ENCODE results near the gene CCDC106. TPM values are rescaled to one million over a fixed set of nuclear protein-coding genes. Genes with fewer than 3 reads are reported as not detected.
A peak's percentile ranks its signal among the peaks of the same experiment; 100 is the strongest.

Gene CCDC106
- total and polyA plus RNA-seq, 2 of the 4 experiments (the other 2 are of a cell fraction) = 2.3 to 13.6 TPM

- H2AK5ac ChIP-seq (ENCODE audit: low read depth, low read length) = peak overlapping the region; percentile 94; the same call in 1 of the 2 replicates
- DNase-seq = no peak
- no peaks in the 10 kb centered on the region for H3K27me3 ChIP-seq (ENCODE audit: control insufficient read depth, insufficient read depth, low read length)
- no peak overlapping the region for H3K56ac ChIP-seq (ENCODE audit: extremely low read depth, insufficient read depth, low read length)
- H3K14ac ChIP-seq (replicated peaks; ENCODE audit: low read depth, low read length) = 0 out of 2 replicates have a peak overlapping the region, but pooled peaks have one; percentile 65
- H4K20me1 ChIP-seq (ENCODE audit: insufficient read depth, low read length) = peaks cover 28% of the 10 kb centered on the region
- H2BK20ac ChIP-seq (ENCODE audit: low read depth, low read length) = no peak overlapping the region
- H3K9me1 ChIP-seq (ENCODE audit: insufficient read depth, low read length) = peaks cover 7% of the 10 kb centered on the region; the same call in 1 of the 2 replicates
- no peak overlapping the region for H3K4me3 ChIP-seq (ENCODE audit: insufficient read depth, low read depth, low read length)
- ChIA-PET POLR2A (ENCODE audit: unreplicated experiment) (interaction anchor here (1.1 kb wide), 1 partner anchor 31 kb away, joined by 4 read pairs; no protein-coding TSS in a partner anchor), CTCF (interaction anchor here (0.6 to 2.3 kb wide), 8 partner anchors 12 to 246 kb away, joined by 3 to 11 read pairs (median 6); partner anchors contain the start of genes U2AF2 and ZNF784)
- peaks cover 17% of the 10 kb centered on the region for H3K36me3 ChIP-seq (ENCODE audit: control insufficient read depth, insufficient read depth, low read length)
- ATAC-seq (ENCODE audit: low read depth) = no peak
- H3K4me1 ChIP-seq (ENCODE audit: control insufficient read depth, insufficient read depth, low read length) = peaks cover 5% of the 10 kb centered on the region; the same call in 1 of the 2 replicates
- no peak overlapping the region for H2BK120ac ChIP-seq (ENCODE audit: low read depth, low read length)
- no TSS peak for BruUV-seq (replicated peaks)
- H4K91ac ChIP-seq (ENCODE audit: insufficient read depth, low read depth, low read length) = no peak overlapping the region; the same call in 1 of the 2 replicates
- no peak overlapping the region for H3K18ac ChIP-seq (ENCODE audit: low read depth, low read length)
- H2AK9ac ChIP-seq (replicated peaks; ENCODE audit: low read depth, low read length, poor library complexity) = peak overlapping the region; percentile 75
- peak overlapping the region; percentile 81 for H3K9ac ChIP-seq (ENCODE audit: low read depth, low read length)
- peaks cover 37 to 63% of the 10 kb centered on the region in 2 experiments for H3K79me1 ChIP-seq (ENCODE audit: low read depth in 1 of 2, low read length in 2 of 2)
- intact Hi-C loops (cut with micrococcal nuclease) (loop anchor here (1.0 to 2.0 kb wide), 2 partner anchors 90 to 146 kb away; partner anchors contain the start of gene ISOC2), in situ Hi-C loops (cut with MboI; ENCODE audit: low sequenced_read_pairs) (loop anchor here (5.0 kb wide), 1 partner anchor 90 kb away; no protein-coding TSS in a partner anchor), dilution Hi-C loops (cut with HindIII; ENCODE audit: low sequenced_read_pairs, unreplicated experiment) (no loop called here)
- H3K23ac ChIP-seq (ENCODE audit: low read depth, low read length) = peak overlapping the region; percentile 75; the same call in 1 of the 2 replicates
- no peak for TF ChIP-seq CTCF (conservative IDR thresholded peaks at IDR 0.05; ENCODE audit: low read depth, low read length)
- TF ChIP-seq ELK1 (IDR thresholded peaks at IDR 0.05; ENCODE audit: borderline replicate concordance, low read depth, low read length) = no peak
- TF ChIP-seq SMC3 (IDR thresholded peaks at IDR 0.05; ENCODE audit: low read depth, low read length) = no peak
- TF ChIP-seq RAD21 (IDR thresholded peaks at IDR 0.05; ENCODE audit: low read length) = no peak
- TF ChIP-seq BHLHE40 (IDR thresholded peaks at IDR 0.05; ENCODE audit: low read depth, low read length) = no peak
- TF ChIP-seq MAZ (IDR thresholded peaks at IDR 0.05; ENCODE audit: borderline replicate concordance, low read depth, low read length) = no peak
- TF ChIP-seq MXI1 (IDR thresholded peaks at IDR 0.05; ENCODE audit: borderline replicate concordance, low read depth, low read length) = no peak
- TF ChIP-seq RCOR1 (IDR thresholded peaks at IDR 0.05; ENCODE audit: insufficient replicate concordance, low read length) = no peak
- TF ChIP-seq POLR2A (IDR thresholded peaks at IDR 0.05; ENCODE audit: low read depth, low read length) = no peak
- TF ChIP-seq RFX5 (IDR thresholded peaks at IDR 0.05; ENCODE audit: low read depth, low read length) = no peak
- TF ChIP-seq MAFK (IDR thresholded peaks at IDR 0.05; ENCODE audit: low read depth, low read length) = no peak
- TF ChIP-seq CEBPB (IDR thresholded peaks at IDR 0.05; ENCODE audit: low read depth, low read length) = no peak
- H3K9me3 ChIP-seq (ENCODE audit: control insufficient read depth, insufficient read depth, low read length) = peaks cover 5% of the 10 kb centered on the region; the same call in 1 of the 2 replicates
- no peak overlapping the region for H3K27ac ChIP-seq (ENCODE audit: insufficient read depth, low read length)
- H3K4me2 ChIP-seq (ENCODE audit: low read depth, low read length) = peak overlapping the region; percentile 97
- H4K5ac ChIP-seq (ENCODE audit: low read depth, low read length) = no peak overlapping the region
- no peak overlapping the region for H2BK15ac ChIP-seq (ENCODE audit: low read depth, low read length)
- no peak overlapping the region for H4K8ac ChIP-seq (ENCODE audit: low read depth in 2 of 2, low read length in 2 of 2)
- H2AFZ ChIP-seq (replicated peaks; ENCODE audit: low read length, poor library complexity) = no peak overlapping the region
- H3K4ac ChIP-seq (ENCODE audit: low read depth, low read length) = no peak overlapping the region
- 82% methylated on average over 7 of the region's 9 CpGs; no CpG with 5 or more reads in 1 of the 2 experiments for WGBS, 2 experiments (ENCODE audit: extremely low coverage in 2 of 2, insufficient read length in 1 of 2)
- no peak overlapping the region for H2BK5ac ChIP-seq (ENCODE audit: low read depth, low read length, poor library complexity, severe bottlenecking)
These were observed 41.2 kb upstream of the CCDC106 start for GRCh38 chr19:55606817-55607216.

Data from IMR-90 (cell line).